ENCODE measurements around the gene JAKMIP3.

The JAKMIP3 gene

DNA sequence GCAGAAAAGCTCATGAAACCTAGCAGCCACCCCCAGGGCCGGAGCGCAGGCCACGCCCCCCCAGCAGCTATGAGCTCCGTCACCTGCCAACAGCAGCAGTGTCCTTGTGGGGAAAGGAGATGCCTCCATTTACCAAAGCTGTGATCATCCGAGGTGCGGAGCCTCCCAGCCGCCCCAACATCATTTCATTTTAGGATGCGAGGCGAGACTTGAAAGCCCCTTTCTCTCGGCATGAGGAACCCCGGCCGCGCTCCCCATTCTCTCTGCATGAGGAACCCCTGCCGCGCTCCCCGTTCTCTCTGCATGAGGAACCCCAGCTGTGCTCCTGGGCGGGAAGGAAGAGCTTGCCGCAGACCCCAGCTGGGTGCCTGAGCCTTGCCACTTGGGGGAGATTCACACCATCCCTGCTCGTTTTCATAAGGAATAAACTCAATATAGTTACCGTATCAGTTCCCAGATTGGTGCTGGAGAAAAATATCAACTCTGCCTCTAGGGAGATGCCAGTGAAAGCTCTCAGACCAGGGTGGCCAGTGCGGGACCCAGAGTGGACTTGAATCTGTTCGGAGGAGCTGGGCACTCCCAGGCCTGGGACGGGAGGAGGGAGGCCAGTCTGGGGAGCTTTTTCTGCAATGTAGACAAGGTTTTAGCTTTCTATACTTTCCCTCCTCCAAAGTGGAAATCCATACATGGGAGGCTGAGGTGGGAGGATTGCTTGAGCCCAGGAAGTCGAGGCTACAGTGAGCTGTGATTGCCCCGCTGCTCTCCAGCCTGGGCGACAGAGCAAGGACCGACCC, 35.0 kb downstream of the JAKMIP3 start:
- no peak for DNase-seq

DNA sequence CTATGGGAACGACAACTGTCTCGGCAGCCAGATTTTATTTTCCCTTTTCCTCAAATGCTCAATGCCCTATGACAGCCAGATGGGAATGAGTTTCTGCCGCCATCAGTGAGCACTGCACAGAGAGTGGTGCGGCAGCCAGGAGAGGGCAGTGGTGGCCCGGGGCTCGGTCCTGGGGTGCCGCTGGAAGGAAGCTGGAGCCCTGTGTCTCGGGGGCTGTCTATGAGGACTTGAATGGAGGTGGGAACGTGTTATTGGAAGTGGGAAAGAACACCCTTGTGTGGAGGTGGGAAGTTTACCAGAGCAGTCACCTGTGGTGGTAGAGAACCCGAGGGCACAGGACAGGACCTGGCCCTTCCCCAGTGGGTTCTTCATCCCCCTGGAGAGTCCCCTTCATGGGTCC, 35.8 kb downstream of the JAKMIP3 start:
- no peak for DNase-seq

DNA sequence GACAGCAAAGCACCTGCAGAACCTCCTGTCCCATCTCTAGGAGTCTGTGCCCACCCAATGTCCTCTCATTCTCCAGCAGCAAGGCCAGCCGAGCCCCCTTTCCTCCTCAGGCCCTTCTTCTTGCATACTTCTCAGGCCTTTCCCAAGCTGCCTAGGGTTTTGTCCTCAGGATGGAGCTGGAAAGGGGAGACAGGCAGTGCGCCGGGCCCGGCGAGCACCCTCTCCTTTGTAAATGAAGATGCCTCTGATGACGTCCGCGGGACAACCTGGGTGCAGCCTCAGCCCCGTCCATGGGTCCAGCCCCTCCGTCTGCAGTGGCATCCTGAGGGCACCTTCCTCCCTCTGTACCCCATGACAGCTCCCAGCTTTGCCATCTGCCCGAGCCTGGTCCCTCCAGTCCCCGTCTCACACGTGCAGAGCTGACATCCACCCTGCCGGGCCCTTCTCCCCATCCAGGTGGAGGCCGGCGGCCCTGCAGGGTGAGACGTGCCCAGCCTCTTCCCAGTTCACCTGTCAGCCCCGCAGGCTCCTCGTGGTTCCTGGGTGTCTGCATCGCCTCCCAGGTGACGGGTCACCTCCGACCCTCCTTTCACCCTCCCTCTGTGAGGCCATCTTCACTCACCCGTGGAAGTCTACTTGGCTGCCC, 36.4 kb downstream of the JAKMIP3 start:
- no peak for DNase-seq

DNA sequence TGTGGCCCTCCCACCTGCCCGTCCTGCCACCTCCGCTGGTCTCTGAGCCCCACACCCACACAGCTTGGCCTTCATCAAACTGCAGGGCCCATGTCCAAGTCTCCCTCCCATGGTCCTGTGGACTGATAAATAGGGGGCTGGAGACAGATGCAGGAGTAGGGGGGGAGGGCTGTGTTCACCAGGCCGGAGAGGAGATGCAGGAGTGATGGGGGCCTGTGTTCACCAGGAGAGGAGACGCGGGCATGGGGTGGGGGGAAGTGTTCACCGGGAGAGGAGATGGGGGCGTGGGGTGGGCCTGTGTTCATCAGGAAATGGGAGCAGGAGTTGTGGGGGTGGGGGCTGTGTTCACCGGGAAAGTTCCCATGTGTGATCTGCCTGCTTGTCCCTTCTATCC, 37.0 kb downstream of the JAKMIP3 start:
- DNase-seq: no peak

DNA sequence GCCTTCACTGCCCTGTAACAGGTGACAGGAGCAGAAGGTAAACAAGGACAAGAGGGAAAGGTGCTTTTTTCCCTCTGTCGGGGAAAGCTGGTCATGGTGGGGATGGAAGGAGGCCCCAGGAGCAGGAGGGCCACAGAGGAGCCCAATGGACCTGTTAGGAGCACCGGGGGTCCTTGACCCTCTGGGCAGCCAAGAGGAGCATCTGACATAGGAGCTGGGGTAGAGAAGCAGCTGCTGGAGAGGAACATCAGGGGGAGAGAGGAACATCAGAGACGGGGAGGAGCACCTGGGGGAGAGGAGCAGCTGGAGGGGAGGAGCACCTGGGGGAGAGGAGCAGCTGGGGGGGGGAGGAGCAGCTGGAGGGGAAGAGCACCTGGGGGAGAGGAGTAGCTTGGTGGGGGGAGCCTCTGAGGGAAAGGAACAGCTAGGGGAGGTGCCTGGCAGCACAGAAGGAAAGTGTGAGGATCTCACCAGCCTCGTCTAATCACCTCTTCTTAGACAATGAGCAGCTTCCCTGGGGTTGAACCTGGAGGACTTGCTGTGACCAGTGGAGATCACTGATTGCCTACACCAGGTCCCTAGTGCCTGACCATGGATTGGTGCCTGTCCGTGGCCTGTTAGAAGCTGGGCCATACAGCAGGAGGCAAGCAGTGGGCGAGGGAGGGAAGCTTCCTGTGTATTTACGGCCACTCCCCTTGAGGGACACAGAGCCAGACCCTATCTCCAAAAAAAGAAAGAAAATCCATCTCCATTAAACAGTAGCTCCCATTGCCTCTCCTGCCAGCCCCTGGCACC, 37.6 kb downstream of the JAKMIP3 start:
- no peak for DNase-seq

DNA sequence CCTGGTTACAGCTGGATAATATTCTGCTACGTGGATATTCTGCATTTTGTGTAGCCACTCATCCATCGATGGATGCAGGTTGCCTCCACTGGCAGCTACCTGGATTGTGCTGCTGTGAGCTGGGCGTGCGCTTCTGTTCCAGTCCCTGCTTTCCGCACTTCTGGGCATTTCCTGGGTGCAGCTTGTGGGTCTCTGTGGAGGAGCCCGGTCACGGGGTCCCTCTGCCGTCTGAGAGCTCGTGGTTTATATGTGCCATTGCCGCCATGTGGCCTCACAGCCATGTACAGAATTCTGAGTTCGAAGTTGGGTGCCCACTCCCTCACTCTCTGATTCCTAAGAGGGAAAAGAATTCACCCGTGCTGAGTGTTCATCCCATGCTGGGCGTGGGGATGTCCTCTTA, 38.3 kb downstream of the JAKMIP3 start:
- no peak for DNase-seq

DNA sequence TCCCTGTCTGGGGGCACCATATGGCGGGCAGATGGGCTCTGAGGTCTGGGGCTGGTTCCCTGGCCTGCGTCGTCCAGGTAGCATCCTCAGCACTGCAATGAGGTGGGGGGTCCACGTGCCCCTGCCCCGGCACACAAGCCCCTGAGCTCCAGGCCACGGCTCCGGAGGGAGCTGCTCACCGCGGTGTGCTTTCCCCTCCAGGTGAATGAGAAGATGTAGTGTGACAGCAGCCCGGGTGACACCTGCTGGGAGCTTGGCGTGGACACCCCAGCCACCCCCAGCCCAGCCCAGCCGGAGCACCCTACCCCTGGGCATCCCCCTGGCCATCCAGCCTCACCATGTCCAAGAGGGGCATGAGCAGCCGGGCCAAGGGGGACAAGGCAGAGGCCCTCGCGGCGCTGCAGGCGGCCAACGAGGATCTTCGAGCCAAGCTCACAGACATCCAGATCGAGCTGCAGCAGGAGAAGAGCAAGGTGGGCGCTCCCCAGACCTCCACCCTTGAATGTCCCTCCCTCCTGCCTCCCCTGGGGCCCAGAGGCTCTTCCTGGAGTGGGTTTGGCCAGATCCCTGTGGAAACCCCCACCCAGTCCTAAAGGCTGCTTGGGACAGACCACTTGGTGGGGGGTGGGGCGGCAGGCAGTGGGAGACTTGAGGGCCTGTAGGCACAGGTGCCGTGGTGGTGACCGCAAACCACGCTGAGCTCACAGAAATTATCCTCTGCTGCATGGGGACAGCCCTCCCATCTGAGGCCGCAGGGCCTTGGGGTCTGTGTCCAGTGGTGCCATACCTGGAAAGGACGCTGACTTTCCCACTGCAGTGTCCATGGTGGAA, 38.9 kb downstream of the JAKMIP3 start:
- DNase-seq: no peak

DNA sequence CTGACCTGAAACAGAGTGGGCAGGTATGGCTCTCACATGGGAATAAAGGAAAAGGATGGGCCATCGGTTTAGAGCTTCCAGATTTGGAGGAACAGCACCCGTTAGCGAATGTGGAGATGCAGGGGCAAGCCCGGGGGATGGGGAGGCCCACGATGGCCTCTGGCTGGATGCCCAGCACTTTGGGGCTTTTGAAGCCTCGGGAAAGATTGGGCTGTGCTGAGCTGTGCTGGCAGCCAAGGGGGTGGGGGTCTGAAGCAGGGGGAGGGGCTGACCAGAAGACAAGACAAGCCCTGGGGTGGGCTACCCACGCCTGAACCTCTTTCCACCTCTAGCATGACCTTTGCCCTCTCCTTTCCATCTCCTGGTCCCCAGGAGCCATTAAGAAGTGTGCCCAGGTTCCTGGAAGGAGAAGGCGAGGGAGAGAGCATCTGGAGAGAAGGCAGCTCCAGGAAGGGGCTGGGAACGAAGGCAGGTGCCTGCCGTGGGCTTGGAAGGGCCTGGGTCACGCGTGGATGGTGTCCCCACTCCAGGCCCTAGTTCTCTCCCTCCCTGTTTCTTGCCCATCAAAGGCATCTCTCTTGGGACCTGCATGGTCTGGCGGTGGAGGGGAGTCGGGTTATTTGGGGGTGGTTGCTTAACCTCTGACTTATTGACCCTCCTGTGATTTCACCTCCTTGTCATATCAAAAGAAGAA, 39.7 kb downstream of the JAKMIP3 start:
- DNase-seq: no peak

DNA sequence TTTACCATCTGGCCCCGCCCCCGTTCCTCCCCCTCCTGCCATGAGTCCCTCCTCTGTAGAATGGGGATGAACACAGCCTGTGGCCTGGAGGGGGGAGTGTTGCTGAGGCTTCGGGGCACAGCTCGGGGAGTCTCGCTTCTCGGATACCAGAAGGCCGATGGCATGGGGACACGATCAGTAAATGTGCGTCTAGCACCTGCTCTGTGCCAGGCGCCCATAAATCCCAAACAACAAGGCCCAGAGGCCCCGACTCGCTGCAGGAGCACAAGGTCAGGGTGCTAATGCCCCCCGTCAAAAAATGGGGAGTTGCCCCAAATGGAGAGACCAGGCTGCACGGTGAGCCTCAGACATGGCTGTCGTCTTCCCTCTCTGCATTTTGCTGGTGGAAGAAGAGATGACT, 40.7 kb downstream of the JAKMIP3 start:
- DNase-seq: no peak

DNA sequence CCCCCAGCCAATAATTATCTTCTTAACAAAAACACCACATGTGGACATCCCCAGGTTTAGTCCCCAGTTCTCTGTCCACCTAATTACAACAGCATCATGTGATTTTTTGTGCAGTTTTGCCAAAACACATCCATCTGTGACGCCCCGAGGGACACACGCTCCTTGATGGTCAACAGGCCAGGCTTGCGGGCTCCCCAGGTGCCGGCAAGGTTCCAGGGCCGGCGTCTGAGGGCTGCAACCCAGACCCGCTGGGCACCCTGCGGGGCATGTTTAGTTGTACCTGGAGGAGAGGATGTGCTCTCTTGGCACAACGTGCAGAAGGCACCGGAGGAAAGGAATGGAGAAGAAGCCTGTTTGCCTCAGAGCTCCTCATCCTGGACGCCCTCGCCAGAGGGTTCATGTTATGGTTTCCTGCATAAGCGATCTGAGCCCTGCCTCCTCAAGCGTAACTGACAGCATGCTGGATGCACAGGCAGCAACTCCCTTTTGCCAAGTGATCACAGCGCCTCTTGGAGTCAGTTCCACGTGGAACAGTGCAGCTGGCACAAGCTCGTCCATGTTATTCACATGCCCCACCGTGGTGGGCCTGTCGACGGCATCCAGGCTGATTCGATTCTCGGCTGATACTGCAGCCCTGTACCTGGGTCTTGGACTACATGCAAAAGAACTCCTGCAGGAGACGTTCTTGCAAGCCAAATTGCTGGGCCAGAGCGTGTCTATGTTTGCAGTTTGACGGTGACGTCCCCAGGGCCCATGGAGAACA, 41.6 kb downstream of the JAKMIP3 start:
- DNase-seq: no peak

DNA sequence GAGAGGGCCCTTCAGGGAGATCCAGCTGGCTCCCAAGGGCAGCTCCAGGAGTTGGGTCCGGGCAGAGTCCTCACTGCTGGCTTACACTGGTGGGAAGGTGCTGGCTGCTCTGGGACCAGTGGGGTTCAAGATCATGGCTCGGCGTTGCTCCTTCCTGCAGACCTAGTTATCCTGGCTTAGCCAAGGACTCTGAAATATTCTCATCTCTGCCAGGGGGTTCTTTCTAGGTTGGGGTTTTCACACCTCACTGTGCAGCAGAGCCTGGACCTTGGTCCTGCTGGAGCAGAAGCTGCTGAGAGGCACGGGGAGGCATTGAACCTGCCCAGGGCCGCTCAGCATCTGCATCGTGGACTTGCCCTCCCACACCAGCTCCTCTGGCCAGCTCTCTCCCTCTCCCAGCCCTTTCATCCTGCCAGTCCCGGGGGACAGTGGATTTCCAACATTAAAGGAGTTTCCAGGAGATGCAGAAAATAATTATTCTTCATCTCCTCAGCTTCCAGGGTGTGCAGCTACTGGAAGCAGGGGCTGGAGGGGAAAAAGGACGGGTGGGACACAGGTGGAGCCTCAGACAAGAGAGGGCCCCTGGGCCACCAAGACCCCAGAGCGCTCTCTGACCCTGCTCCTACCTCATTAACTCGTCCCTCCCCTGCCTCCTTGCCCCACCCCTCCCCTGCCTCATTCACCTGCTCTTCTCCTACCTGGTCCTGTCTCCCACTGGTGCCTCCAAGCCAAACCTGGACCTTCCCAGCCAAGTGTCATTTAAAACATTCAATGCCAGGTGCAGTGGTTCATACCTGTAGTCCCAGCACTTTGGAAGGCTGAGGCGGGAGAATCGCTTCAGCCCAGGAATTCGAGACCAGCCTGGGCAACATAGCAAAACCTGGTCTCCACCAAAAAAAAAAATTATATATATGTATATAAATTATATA, 42.5 kb downstream of the JAKMIP3 start:
- DNase-seq: no peak

DNA sequence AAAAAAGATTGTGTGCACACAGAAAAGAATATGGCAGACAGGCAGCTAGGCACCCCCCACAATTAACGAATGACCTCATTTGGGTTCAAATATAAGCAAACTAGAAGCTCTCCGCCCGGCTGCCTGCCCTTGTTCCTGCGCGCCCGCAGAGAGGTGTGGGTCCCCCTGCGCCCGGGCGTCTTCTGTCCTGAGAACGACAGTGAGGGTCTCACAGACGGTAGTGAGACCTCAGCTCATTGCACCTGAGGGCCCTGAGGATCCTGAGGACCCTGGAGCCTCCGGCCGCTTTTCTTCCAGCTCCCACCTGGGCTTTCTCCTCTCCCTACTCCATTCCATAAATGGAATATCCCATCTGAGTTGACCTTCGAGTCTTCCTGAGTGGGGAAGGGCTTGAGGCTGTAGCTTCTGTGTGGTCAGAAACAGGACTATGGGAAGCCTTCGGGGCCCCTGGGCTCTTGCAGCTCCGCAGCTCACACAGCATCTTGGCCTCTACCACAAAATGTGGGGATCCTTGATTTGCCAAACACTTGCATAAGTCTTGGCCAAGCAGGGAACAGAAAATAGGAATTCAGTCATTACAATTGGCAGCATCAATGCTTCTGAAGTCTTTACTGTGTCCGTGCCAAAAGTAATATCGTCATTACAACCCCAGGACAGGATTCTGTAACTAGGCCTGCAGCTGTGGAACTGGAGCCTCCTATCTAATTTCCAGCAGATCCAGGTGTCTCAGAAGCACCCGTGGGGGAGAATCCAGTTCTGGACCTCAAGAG, 43.8 kb downstream of the JAKMIP3 start:
- DNase-seq: no peak

DNA sequence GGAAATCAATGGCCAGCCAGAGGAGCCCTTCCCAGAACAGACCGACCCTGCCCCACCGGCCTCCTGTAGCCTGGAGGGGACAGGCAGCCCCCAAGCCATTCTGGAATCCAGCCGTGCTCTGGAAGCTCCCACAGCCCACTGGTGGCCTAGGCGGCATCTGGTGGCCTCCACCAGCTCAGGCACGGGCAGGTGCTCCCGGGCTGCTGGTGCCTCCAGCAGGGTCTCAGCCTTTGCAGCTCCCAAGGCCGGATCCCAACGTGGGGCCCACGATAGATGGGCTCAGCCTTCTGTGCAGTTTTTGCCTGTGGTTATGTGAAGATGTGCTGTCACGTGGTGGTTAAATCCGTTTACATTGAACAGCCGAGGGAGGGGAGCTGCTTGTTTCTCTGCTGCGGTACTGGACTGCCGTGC, 44.4 kb downstream of the JAKMIP3 start:
- no peak for DNase-seq

DNA sequence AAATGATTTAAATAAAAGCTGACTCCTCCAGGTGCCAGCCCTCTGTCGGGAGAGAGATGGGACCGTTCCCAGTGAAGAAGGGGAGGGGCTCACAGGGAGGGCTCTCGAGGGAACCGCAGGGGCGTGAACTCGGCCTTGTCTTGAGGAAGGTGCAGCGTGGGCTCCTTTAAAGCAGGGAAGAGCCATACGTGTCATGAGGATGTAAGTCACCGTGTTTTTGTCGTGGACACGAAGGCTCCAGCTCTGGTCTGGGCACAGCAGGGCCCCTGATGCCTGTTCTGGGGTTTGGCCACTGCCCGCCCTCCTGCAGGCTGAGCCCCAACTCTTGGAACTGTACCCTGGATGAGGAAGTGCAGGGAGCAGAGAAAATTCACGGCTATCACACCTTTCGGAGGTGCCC, 45.0 kb downstream of the JAKMIP3 start:
- no peak for DNase-seq

DNA sequence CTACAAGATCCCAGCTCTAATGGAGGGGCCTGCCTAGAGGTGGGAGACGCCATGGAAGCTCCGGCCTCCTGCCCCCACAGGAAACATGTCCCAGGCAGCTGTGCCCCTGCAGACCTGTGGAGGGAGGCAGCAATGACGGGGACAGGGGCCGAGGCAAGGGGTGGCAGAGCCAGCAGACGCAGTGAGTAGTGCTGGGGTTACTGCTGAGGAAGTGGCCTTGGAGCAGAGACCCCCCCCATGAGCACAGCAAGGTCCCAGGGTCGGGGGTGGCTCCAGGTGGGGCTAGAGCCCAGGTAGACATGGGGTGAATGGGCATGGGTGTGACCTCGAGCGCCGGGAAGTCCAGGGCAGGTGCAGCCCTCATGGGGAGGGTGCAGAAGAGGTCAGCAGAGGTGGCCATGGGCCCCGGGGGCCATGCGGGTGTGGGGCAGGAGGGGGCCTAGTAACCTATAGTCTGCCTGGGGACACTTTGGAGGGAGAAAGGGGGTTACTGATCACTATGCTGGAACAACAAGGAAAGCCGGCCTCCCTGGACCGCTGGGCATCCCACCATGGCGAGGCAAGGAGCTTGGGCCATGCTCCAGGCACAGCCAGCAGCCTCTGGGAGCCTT, 45.5 kb downstream of the JAKMIP3 start:
- no peak for DNase-seq

DNA sequence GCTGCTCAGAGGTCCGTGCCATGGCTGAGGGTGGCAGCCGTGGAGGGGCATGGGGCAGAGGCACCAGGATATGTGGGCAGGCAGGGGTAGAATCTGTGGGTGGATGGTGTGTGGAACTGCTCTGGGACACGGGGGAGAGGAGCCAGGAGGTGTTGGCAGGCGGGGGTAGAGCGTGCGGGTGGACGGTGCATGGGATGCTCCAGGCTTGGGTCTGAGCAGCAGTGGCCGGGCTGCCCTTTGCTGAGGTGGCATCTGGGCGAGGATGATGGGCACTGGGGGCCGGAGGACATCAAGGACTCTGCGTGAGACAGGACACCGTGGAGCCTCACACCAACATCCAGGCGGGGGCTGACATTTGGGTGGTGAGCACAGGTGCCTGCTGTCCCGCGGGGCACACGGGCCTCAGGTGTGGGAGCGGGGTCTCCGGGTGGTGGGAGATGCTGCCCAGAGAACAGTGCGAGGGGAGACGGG, 46.2 kb downstream of the JAKMIP3 start:
- DNase-seq: no peak

DNA sequence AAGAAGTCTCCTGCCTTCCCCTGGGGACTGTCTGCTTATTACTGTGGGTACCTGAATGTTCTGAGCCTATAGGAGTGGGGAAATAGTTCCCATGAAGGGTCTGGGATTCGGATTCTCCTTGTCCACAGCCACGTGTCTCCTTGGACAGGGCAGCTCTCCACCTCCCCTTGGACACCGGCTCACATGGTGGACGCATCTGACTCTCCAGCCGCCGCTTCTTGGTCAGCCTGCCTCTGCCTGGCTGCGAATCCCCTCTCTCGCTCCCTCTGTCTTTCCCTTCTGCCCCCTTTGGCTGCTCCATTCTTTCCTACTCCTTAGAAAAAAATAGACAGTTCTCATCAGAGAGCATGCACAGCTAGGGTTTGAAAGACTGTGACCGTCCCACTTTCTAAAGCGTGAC, 46.9 kb downstream of the JAKMIP3 start:
- no peak for DNase-seq

DNA sequence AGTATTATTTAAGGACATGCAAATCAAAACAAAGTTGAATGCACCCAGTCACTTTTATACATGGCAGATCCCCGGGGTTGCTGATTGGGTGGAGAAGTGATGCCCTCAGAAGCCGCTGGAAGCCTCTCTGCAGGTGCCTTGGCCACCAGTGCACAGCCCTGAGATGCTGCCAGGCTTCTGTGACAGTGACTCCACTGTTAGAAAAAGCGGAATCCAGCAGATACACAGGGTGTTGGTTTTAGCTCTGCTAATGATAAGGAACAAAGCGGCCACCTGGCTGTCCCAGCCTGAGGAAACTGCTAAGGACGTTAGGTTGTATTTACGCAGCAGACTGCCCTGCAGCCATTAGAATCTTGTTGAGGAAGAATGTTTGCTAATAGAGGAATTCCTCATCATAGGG, 47.5 kb downstream of the JAKMIP3 start:
- no peak for DNase-seq

DNA sequence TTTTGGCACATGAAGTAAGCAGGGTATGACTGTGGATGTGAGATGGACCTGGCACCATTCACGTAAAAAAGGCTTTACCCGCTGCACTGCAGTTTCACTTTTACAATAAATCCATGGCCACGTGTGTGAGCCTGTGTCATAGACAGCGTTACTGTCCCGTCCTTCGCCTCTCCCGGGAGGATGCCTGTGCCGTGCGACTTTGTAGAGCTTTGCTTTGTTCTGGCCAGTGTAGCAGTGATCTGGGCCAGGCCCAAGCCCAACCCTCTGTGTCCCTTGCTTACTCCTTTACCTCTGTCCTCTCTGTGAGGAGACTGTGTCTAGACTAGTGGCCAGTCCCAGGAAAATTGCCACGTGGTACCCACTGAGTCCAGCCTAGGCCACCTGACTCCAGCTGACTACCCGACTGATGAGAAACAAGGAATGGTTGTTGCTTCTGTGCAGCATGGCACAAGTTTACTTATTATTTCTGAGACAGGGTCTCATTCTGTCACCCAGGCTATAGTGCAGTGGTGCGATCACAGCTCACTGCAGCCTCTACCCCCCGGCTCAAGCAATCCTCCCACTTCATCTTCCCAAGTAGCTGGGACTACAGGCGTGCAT, 48.1 kb downstream of the JAKMIP3 start:
- no peak for DNase-seq

Data from activated naive CD4-positive, alpha-beta T cell treated with Interleukin-2 at 50 U/mL for 16 hours (primary cell).